Right lobe of liver (tissue), 4 donors: ENCODE measurements around the gene RASSF4.

Experiments
- CTCF ChIP-seq, 4 donors: fragments of 200-600 bp in 3 of 4; fragments of 450-650 bp in 1 of 4; IDR thresholded peaks; one replicate each; pipeline versions ENCODE4 v1.5.1 to v1.8.0; 2016 to 2022; ENCODE audit warnings: antibody characterized with exemption in 4 of 4, mild to moderate bottlenecking in 2 of 4
- POLR2A ChIP-seq: fragments of 450-650 bp; IDR thresholded peaks from one replicate; pipeline ENCODE4 v1.6.1; 2017; ENCODE audit warnings: antibody characterized with exemption, mild to moderate bottlenecking
- donor health status: DM: no; HTN: no; CAD: no.
- donor health status: DM: no; HTN: no; CAD: no.
- donor health status: DM: no; HTN: yes; CAD: no.

- TF ChIP-seq CTCF (IDR thresholded peaks at IDR 0.05): no peak
- TF ChIP-seq POLR2A: no peak
Observed at GRCh38 chr10:44961230-44961571, 1.6 kb downstream of the RASSF4 start.
